Measurements from ENCODE around the gene PNPLA5.

DNA sequence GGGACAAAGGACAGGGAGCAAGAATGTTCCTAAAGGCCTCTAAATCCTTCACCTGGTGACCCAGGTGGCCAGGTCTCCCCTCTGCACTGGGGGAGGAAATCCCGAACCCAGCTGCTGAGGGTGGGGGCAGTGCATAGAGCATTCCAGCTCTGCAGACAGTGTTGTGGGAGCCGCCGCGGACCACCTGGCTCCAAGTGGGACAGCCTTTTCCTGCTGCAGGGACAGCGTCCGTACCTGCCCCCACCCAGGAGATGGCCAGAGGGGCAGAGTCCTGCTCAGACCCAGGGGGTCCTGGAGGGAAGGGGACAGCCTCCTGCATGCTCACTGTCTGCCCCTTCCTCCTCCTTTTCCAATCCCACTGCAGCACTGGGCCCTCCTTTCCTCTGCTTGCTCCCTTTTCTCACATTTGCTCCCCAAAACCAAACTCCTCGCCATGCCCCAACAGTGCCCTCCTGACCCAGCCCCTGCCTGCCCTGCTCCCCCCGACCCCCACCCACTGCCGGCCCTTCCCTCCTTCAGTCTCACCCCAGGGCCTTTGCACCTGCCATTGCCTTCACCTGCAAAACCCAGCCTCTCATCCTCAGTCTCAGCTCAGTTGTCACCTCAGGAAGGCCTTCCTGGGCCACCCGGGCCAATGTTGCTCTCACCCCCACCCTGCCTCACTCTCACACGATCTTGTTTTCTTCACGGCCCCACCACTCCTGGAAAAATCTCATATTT lies 12.8 kb downstream of the PNPLA5 start:
- TF ChIP-seq KDM2A (CRISPR knock-in tag; IDR thresholded peaks at IDR 0.05; ENCODE audit: borderline replicate concordance, low read depth) = no peak
- TF ChIP-seq POLR2AphosphoS5 (IDR thresholded peaks at IDR 0.05; ENCODE audit: low read depth, low read length) = no peak
- no peak for TF ChIP-seq ZNF383 (CRISPR knock-in tag; IDR thresholded peaks at IDR 0.05; ENCODE audit: borderline replicate concordance)
- TF ChIP-seq RFX5 (IDR thresholded peaks at IDR 0.05; ENCODE audit: low read depth, low read length) = no peak
- TF ChIP-seq, protein P1, sequence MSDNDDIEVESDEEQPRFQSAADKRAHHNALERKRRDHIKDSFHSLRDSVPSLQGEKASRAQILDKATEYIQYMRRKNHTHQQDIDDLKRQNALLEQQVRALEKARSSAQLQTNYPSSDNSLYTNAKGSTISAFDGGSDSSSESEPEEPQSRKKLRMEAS (IDR thresholded peaks at IDR 0.05) = no peak
- no peak for TF ChIP-seq GATAD2A (CRISPR knock-in tag; IDR thresholded peaks at IDR 0.05)
- TF ChIP-seq, protein P2, sequence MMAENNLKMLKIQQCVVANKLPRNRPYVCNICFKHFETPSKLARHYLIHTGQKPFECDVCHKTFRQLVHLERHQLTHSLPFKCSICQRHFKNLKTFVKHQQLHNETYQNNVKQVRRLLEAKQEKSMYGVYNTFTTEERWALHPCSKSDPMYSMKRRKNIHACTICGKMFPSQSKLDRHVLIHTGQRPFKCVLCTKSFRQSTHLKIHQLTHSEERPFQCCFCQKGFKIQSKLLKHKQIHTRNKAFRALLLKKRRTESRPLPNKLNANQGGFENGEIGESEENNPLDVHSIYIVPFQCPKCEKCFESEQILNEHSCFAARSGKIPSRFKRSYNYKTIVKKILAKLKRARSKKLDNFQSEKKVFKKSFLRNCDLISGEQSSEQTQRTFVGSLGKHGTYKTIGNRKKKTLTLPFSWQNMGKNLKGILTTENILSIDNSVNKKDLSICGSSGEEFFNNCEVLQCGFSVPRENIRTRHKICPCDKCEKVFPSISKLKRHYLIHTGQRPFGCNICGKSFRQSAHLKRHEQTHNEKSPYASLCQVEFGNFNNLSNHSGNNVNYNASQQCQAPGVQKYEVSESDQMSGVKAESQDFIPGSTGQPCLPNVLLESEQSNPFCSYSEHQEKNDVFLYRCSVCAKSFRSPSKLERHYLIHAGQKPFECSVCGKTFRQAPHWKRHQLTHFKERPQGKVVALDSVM (CRISPR knock-in tag; IDR thresholded peaks at IDR 0.05) = no peak

Data from HepG2 (cell line).